ENCODE data around the gene C21orf58.

Gene C21orf58

DNA sequence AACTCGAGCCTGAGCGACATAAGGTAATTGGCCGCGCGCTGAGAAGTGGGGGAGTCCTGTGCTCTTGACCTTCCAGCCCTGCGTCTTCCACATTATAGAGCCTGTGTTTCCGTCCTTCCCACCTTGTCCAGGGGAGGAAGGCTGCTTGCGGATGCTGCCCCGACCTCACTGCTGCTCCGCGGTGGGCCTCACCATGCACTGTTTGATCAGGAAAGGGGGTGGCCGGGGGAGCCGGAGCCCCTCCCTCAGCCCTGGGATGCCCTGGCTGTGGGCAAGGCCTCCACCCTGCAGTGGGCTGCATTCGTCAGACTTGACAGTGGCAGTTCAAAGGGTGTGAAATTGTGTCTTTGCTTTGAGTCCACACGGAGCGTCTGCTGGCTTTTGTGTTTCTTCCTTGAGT is 30.4 kb upstream of the C21orf58 start:
- DNase-seq (ENCODE audit: low spot score) = no peak
- FAIRE-seq = no peak

- no peak for FAIRE-seq
- DNase-seq (ENCODE audit: low spot score) = no peak
Measured at GRCh38 chr21:46352913-46353312, 29.2 kb upstream of the C21orf58 start.

- DNase-seq (ENCODE audit: low spot score) (no peak), FAIRE-seq (no peak)
Measured at GRCh38 chr21:46352164-46352515, 28.5 kb upstream of the C21orf58 start.

- DNase-seq (ENCODE audit: low spot score) (no peak), FAIRE-seq (no peak)
Measured at GRCh38 chr21:46351476-46352163, 27.9 kb upstream of the C21orf58 start.

GRCh38 chr21:46350981-46351380 is 27.3 kb upstream of the C21orf58 start:
- no peak for FAIRE-seq

DNA sequence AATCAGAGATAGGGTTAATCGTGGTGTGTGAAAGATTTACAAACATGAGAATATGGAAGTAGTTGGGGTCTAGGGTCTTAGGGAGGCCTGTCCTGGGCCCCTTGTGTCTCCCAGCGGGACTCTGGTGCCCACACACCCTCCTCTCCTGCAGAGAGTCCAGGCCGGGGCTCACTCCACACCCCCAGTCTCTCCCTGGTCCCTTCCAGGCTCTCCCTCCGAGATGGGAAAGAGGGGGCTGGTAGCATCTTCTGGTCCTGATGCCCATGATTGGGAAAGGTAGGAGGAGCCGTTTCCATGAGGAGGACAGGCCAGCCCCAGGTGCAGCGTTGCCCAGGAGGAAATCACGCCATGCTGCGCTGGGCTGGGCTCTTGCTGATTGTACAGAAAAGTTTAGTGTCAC is 26.9 kb upstream of the C21orf58 start:
- FAIRE-seq = no peak
- no peak for DNase-seq (ENCODE audit: low spot score)

More at GRCh38 chr21:46350981-46351380, 27.3 kb upstream of the C21orf58 start:
- no peak for DNase-seq (ENCODE audit: low spot score)

DNA sequence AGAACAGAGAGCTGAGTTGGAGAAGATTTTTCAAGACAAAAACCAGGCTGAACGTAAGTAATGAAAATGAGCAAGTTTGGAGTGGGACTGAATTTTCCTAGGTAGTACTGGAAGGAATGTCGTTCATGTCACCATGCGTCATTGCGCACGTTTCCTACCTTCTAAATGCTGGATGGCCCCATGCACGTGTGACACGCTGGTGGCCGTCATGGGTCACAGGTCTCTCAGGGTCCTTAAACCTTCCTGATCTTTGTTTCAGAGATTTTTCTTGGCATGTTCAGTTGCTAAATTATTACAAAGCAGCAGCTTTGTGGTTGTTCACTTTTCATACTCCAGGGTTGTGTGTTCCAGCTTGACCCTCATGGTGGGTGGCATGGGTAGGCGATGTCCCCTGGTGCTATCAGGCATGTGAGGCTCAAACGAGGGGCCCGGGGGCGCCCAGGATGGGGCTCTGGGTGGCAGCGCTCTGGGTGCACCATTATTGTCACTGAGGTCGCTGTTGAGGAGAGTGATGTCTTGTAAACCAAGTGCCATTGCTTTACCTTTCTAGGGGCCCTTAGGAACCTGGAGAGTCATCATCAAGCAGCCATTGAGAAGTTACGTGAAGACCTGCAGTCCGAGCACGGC is 25.6 kb upstream of the C21orf58 start:
- FAIRE-seq = no peak
- DNase-seq (ENCODE audit: low spot score) = no peak

- FAIRE-seq = no peak
Measured at GRCh38 chr21:46347791-46348381, 24.2 kb upstream of the C21orf58 start.

GRCh38 chr21:46347203-46347550 is 23.5 kb upstream of the C21orf58 start:
- DNase-seq (ENCODE audit: low spot score) (no peak), FAIRE-seq (no peak)

More at GRCh38 chr21:46347791-46348381, 24.2 kb upstream of the C21orf58 start:
- no peak for DNase-seq (ENCODE audit: low spot score)

DNA sequence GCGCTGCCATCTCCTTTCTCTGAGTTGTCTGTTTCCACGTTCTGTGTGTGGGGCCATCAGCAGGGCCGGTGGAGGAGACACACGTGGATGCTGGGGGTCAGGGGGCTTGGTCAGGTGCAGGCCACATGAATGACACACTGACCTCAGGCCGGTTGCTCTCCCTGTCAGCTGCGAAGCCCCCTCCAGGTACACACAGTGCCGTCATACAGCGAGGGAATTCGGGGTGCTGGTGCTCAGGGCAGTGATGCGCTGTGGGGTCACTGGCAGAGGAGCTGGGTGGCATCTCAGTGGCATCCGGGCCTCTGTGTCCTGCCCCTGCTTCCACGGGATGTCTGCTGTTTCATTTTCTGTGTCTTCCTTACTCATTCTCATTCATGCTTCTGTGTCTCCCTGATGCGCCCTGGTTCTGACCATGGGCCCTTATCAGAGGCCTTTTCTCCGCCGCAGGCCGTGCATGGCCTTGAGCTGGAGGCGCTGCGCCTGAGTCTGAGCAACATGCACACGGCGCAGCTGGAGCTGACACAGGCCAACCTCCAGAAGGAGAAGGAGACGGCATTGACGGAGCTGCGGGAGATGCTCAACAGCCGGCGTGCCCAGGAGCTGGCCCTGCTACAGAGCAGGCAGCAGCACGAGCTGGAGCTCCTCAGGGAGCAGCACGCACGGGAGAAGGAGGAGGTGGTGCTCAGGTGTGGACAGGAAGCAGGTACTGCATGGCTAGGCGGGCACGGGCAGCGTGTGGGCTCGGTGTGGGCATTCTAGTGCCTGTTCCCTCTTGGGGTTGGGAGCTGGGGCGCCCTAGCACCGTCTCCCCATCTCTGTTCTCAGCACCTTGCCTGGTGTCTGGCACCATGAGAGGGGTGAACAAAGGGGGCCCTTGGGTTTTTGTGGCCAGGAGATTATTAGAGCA is 22.9 kb upstream of the C21orf58 start:
- FAIRE-seq (no peak), DNase-seq (ENCODE audit: low spot score) (no peak)

DNA sequence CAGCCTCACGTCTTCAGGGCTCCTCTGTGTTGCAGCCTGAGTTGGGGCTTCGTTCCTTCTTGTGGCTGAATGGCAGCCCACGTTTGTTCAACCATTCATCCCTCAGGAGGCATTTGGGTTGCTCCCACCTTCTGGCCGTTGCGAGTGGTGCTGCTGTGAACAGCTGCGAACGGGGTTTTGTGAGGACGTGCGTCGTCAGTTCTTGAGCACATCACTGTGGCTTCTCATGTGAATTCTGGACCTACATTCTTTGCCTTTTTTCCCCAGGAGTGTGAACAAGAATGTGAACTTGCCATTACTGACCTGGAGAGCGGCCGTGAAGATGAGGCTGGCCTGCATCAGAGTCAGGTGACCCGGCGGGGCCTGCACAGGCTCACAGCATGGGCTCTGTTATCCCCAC is 22.2 kb upstream of the C21orf58 start:
- no peak for FAIRE-seq

DNA sequence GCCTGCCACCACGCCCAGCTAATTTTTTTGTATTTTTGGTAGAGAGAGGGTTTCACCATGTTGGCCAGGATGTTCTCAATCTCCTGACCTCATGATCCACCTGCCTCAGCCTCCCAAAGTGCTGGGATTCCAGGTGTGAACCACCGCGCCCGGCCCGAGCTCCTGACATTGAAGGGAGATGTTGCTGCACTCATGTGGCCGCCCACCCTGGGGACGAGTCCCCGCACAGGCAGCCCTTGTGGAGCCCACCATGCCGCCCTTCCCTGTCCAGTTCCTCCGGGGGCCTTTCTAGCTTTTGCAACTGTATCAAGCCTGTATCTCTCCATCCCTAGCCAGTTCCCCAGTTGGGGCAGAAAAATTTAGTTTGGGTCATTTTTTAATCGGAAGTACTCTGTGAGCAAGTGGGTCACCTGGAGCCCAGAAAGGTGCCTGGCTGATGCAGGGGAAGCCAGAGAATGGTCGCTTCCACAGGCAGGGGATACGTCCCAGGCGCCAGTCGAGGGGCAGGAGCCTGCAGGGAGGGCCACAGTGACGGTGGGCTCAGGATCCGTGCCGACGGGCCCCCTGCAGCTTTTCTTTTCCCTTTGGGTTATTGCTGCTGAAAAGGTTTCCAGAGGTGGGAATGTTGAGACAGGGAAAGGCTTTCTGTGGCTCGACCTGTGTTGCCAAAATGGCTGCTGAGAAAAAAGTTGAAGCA is 20.7 kb upstream of the C21orf58 start:
- FAIRE-seq (no peak), DNase-seq (ENCODE audit: low spot score) (no peak)

More for the DNA sequence above, 22.2 kb upstream of the C21orf58 start:
- no peak for DNase-seq (ENCODE audit: low spot score)

GRCh38 chr21:46340998-46341397 is 17.3 kb upstream of the C21orf58 start:
- no peak for DNase-seq (ENCODE audit: low spot score)
- FAIRE-seq = no peak

DNA sequence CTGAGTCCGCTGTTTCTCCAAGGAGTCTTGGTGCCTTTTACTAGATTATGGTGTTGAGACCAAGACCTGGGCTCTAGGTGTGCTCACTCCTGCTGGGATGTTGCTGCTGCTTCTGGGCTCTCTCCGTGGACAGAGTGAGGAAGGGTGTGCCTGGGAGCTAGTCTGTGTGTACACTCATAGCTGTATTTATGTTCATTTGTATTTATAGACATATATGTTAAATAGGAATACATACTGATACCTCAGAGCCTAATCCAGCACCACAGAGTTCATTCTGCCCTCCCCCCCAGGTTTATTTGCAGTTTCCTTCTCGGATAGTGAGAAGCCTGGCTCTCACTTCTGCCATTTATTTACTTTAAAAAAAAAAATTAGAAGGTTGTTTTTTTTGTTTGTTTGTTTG is 12.9 kb upstream of the C21orf58 start:
- FAIRE-seq (no peak), DNase-seq (ENCODE audit: low spot score) (no peak)

- no peak for DNase-seq (ENCODE audit: low spot score)
- no peak for FAIRE-seq
Measured at GRCh38 chr21:46334351-46335140, 10.9 kb upstream of the C21orf58 start.

- DNase-seq (ENCODE audit: low spot score) (no peak), FAIRE-seq (no peak)
Measured at GRCh38 chr21:46329796-46330195, 6.1 kb upstream of the C21orf58 start.

DNA sequence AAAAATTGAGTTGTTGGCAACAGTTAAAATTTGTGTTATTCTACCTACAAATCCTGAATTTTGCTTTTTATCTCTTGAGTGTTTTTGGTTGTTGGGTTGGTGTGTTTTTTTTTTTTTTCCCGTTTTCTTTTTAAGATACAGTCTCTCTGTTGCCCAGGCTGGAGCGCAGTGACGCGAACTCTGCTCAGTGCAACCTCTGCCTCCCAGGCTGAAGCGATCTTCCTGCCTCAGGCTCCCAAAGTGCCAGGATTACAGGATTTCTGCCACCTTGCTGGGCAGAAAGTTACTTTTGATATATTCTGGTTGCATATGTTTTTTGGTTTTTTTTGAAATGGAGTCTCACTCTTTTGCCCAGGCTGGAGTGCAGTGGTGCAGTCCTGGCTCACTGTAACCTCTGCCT is 4.5 kb upstream of the C21orf58 start:
- DNase-seq (ENCODE audit: low spot score) = no peak
- no peak for FAIRE-seq

DNA sequence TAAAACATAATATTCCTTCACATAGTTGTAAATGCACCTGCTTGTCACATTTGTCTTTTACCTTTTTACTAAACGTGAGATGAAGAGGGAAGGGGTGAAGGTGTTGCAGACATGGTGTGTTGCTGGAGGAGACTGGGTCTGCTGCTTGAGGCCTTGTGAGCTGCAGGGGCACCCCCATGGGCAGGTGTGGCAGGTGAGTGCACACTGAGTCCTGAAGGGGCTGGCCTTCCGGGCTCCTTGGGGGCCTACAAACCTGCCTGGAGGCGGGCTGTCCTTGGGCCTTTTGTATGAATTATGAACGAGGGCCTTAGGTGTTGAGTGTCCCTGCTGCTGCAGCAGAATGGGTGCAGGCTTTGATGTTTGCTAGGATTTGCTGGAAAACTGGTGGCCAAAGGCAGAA is 4.0 kb upstream of the C21orf58 start:
- DNase-seq (ENCODE audit: low spot score) (no peak), FAIRE-seq (no peak)

- FAIRE-seq = no peak
- DNase-seq (ENCODE audit: low spot score) = no peak
Measured at GRCh38 chr21:46326110-46326703, 2.5 kb upstream of the C21orf58 start.

All from RCC 7860 (cell line).